ENCODE measurements around the gene RFPL4AL1.
"Not testable (repeated sequence)": the region's sequence is repeated elsewhere in the genome, so short reads cannot be mapped to it uniquely, and the experiment has no call there.

Gene RFPL4AL1

GRCh38 chr19:55768818-55769217 is at the start of gene RFPL4AL1:
RFPL4AL1 (plus strand) TSS chr19:55769118; CDS start chr19:55771805, 2,687 bp downstream.
- DNase-seq: not testable (repeated sequence)

- no peak for DNase-seq
These were observed 48.6 kb upstream of the RFPL4AL1 start for GRCh38 chr19:55720214-55720746.

- no peak for DNase-seq
These were observed 48.1 kb upstream of the RFPL4AL1 start for GRCh38 chr19:55720801-55721200.

GRCh38 chr19:55723491-55723890 is 45.4 kb upstream of the RFPL4AL1 start:
- no peak for DNase-seq

GRCh38 chr19:55730378-55730777 is 38.5 kb upstream of the RFPL4AL1 start:
- DNase-seq: not testable (repeated sequence)

GRCh38 chr19:55738302-55738701 is 30.6 kb upstream of the RFPL4AL1 start, which contains the start of gene NLRP9:
NLRP9 (minus strand) TSS chr19:55738402; CDS start chr19:55738374, 28 bp downstream.
- DNase-seq: no peak

GRCh38 chr19:55750715-55751114 is 18.2 kb upstream of the RFPL4AL1 start:
- DNase-seq: no peak

GRCh38 chr19:55753401-55753800 is 15.5 kb upstream of the RFPL4AL1 start:
- no peak for DNase-seq

GRCh38 chr19:55756808-55757207 is 12.1 kb upstream of the RFPL4AL1 start:
- not testable (repeated sequence) for DNase-seq

- DNase-seq: not testable (repeated sequence)
These were observed 10.1 kb upstream of the RFPL4AL1 start, which contains the start of gene RFPL4A for GRCh38 chr19:55758797-55759196. RFPL4A (plus strand) TSS chr19:55759097; CDS start chr19:55761801, 2,704 bp downstream.

- no peak for DNase-seq
These were observed 2.5 kb upstream of the RFPL4AL1 start for GRCh38 chr19:55766466-55766865.

- not testable (repeated sequence) for DNase-seq
These were observed 714 bp downstream of the RFPL4AL1 start for GRCh38 chr19:55769632-55770031.

GRCh38 chr19:55777528-55777927 is 8.6 kb downstream of the RFPL4AL1 start:
- DNase-seq: no peak

GRCh38 chr19:55778331-55778730 is 9.4 kb downstream of the RFPL4AL1 start:
- no peak for DNase-seq

- no peak for DNase-seq
These were observed 12.2 kb downstream of the RFPL4AL1 start for GRCh38 chr19:55781112-55781511.

GRCh38 chr19:55795021-55795420 is 26.1 kb downstream of the RFPL4AL1 start:
- DNase-seq: no peak

- DNase-seq: no peak
These were observed 32.5 kb downstream of the RFPL4AL1 start for GRCh38 chr19:55801416-55801815.

- no peak for DNase-seq
These were observed 33.4 kb downstream of the RFPL4AL1 start for GRCh38 chr19:55802281-55802680.

GRCh38 chr19:55809381-55810058 is 40.6 kb downstream of the RFPL4AL1 start:
- DNase-seq: peak; percentile 23

- DNase-seq: no peak
These were observed 42.4 kb downstream of the RFPL4AL1 start for GRCh38 chr19:55811340-55811739.

GRCh38 chr19:55812449-55812848 is 43.5 kb downstream of the RFPL4AL1 start:
- no peak for DNase-seq

- DNase-seq: no peak
These were observed 45.0 kb downstream of the RFPL4AL1 start for GRCh38 chr19:55813906-55814305.

- DNase-seq: no peak
These were observed 51.1 kb downstream of the RFPL4AL1 start for GRCh38 chr19:55820037-55820436.
